H1 (cell line): ENCODE measurements around the gene CTBP2. TPM values are rescaled to one million over a fixed set of nuclear protein-coding genes. Genes with fewer than 3 reads are reported as not detected.

Experiments
- CHD7 ChIP-seq: fragments of 300-600 bp; sonication (generic); IDR thresholded peaks from 2 replicates; pipeline ENCODE4 v1.7.1; 2012; ENCODE audit warnings: low read length, moderate library complexity, mild to moderate bottlenecking, inconsistent platforms; ENCODE audit not compliant: insufficient replicate concordance
- GTF2F1 ChIP-seq: IDR thresholded peaks from 2 replicates; pipeline ENCODE4 v1.6.1; 2012; ENCODE audit warnings: low read depth, low read length, improper control_type of control experiment, borderline replicate concordance
- USF2 ChIP-seq: IDR thresholded peaks from 2 replicates; pipeline ENCODE4 v1.6.1; 2011; ENCODE audit warnings: low read length, improper control_type of control experiment
- polyA plus RNA-seq, 7 experiments: library from polyadenylated mRNA; depleted of rRNA in 3 of 7; stranded (reverse) in 5 of 7; unstranded in 2 of 7; fragments of >200 nt in 5 of 7; fragments of 200-250 nt in 2 of 7; gene quantifications; 1 replicate in 5 of 7; 2 replicates in 1 of 7; 4 replicates in 1 of 7; pipeline versions ENCODE4 v1.2.1 to v1.2.3, GENCODE V29; 2011 to 2013; ENCODE audit warnings: missing spikeins in 2 of 7, mixed read lengths in 2 of 7
- total RNA-seq: library from RNA; stranded (reverse); fragmentation: NEBNext Ultra II Directional; extraction: Animal tissue kit (Norgen Biotek cat#: 25700); gene quantifications from 2 replicates; pipeline ENCODE4 v1.2.1, GENCODE V29; 2021

CTBP2 gene
- total and polyA plus RNA-seq, 2 of the 8 experiments (the other 6 are each of a cell fraction or from before 2014, with no cell fraction given) = 208 to 221 TPM

- TF ChIP-seq CHD7 (no peak), GTF2F1 (no peak), USF2 (no peak)
Measured at GRCh38 chr10:124967255-124967654, 193.1 kb downstream of the CTBP2 start (continued).
